Stimulated activated CD4-positive, alpha-beta T cell treated with anti-CD3 and anti-CD28 coated beads, TNF-alpha, amount 100 ng/mL, for 48 hours (primary cell): ENCODE measurements around the gene MYL11.
A peak's percentile ranks its signal among the peaks of the same experiment; 100 is the strongest.

Experiments
- DNase-seq, 3 donors: peaks; one replicate each; pipeline ENCODE4 v3.0.0-alpha.2; 2020; ENCODE audit warnings: low read depth in 3 of 3

MYL11 gene

DNA sequence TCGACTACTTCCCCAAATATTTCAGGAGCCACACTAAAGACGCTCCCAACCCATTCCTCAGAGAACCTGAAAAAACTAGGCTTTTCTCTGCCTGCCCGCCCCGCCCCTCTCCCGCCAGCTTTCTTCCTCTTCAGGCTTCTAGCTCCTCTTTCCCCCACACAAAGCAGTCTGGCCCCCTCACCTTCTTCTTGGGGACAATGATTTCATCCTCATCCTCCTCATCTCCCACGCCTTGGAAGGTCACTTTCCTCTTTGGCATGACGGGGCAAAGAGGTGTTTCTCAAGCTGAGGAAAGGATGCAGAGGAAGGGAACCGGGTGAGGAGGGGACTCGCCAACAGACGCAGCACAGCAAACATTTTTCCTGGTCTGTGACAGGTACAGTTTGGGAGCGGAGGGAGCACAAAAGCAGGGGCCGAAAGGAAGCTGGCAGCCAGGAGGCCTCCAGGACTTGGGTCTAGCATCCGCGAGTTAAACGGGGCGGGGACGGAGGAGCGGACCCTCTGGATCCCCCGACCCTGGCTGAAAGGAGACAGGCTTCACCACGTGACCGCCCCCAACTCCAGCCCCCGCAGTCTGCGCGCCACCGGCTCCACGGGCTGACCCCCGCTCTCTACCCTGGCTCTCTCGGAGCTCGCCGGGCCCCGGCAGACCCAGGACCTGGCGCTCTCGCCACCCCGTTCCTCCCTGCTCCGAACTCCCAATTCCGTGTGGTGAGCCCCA, 20.0 kb upstream of the MYL11 start:
- DNase-seq, result no peak

DNA sequence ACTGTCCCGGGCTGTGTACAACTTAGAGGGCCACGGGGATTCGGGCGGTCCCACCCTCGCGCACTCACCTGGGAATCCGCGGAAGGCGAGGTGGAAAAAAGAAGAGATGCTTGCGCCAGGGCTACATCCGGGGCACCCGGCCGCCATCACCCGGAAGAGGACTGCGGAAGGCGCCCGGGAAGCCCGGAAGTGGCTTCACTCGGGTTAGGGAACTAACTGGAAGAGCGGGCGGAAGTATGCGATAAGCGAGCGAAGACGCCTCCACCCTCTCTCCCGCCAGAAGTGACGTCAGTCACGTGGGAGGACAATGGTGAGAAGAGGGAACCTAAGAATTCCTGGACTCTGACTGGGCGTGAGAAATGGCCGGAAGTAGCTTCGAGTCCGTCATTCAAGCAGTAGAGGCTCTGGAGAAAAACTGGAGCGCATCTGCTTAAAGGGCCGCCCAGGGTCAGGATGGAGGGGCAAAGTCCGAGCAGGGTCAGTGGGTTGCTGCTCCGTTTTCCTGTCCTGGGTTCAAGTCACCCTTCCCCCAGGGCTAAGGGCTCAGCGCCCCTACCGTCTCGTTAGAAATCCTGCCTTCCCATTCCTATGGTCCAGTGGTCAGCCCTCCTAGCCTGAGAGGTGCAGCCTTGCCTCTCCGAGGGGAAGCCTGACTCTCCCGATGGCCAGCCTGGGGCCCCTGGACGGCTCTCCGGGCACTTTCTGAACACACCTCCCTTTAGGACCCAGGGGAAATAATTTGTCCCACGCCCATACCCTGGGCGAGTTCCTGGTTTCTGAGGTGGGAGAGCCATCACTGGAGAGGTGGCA, 19.3 kb upstream of the MYL11 start, which contains the start of gene CD2BP2:
CD2BP2 (minus strand) TSS at position 165 of the 810 bp plus-strand sequence. CDS start 627 bp downstream, outside the sequence.
- DNase-seq, result peak; percentile 81 to 87 (median 85)

DNA sequence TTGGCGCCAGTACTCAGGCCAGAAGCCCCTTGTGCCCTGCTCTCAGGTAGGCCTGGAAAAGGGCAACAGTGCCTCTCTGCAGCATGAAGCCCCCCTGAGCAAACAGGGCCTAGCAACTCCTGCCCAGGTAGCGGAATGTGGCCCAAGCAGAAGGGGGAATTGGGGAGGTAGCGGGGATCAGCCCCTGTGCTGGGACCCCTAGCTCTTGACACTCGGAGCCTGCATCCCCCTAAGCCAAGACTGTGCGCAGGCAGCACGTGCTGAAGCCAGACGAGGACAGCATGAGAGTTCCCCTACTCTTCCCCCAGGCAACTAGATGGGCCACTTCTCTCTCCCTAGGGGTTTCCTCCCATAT, 18.7 kb upstream of the MYL11 start:
- no peak for DNase-seq

DNA sequence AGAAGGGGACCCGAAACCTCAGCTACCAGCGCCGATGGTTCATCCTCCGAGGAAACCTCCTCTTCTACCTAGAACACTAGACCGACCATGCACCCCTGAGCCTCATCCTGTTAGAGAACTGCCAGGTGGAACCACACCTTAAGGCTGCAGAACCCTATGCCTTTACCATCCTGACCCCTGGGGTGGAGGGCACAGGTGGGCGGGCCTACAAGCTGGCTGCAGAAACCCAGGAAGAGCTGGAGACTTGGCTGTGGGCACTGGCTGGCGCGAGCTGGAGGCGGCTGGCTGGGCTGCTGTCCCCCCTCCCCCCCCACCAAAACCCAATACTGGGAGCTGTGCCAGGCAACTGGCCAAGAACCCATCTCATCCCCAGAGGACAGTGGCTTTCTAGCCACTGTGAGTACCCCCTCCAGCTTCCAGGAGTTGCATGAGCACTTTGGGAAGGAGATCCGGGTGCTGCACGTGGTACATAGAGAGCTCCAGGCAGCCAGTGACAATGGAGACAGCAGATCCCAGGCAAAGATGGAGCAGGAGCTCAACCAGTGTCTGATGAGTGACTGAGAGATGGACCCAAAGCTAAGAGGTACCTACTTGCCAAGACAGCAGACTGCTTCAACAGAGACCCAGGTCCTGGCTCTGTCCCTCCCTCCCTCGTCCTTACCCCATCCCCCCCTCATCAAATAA, 18.1 kb upstream of the MYL11 start:
- DNase-seq, result no peak

DNA sequence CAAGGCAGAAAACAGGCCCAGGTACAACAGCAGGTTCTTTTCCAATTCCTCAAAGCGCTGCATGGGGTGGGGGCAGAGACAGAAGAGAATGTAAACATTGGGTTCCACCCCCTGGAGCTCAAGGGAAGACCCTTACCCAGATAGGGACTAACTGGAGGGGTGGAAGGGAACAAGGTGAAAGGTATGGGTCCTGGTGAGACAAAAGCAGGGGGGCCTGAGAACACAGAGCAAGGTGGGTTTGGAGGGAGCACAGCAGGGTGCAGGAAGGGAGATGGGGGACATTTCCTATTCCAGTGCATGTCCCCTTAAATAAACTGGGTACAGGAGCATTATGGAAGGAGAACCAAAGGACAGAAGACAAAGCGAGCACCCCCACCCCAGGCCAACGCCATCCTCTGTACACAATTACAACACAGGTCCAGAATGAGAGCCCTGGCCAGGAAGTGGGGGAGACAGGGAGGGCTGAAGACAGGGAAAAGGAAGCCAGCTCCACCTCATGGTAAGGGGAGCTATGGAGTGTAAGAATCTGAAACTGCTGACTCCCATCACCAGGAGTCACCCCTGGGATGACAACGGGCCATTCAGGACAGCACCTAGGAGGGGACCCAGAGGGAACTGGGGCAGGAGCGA, 17.4 kb upstream of the MYL11 start:
- DNase-seq, result no peak

DNA sequence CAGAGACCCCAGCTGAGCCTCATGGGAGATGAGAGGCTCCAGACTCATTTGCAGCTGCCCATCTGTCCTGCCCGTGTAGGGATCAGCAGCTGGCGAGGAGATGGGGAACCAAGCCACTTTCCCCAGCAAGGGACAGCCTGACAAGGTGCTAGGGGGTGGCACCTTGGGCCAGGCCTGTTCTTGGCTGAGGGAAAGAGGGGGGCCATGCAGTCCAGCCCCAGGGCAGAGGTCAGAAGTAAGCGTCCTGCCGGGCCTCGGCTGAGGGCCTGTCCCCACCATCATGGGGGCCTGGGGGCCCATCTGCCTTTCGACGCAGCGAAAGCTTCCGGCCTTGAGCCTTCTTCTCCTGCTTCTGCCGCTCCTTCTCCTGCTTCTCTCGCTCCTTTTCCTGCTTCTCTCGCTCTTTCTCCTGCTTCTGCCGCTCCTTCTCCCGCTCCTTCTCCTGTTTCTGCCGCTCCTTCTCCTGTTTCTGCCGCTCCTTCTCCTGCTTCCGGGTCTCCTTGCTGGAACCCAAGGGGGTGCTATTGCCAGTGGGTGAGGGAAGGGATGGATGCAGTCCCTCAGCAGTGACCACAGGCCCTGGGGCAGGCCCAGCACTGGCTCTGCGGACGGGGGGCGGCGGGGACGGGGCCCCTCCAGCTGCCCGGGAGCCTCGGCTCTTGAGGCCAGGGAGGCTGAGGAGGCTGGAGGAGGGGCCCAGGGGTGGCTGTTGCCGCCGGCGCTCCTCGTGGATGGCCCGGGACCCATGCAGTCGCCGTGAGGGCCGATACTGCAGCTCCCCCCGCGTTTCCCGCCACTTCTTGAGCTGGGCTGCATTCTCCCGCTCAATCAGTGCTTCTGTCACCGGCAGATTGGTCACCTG, 16.7 kb upstream of the MYL11 start:
- no peak for DNase-seq

DNA sequence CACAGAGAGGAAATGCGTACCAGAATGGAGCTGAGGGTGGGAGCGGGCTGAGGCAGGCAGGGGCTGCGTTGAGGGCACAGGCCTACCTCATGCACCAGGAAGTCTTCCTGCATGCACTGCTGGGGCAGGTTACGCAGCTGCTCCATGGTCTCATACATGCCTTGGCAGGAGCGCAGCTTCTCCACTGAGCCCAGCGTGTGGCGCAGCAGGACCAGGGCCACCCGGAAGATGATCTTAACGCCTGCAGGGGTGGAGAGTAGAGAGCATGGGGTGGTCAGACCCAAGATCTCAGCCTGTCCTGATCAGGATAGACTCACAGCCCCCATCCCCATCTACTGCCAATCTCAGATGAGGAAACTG, 16.0 kb upstream of the MYL11 start:
- no peak for DNase-seq

DNA sequence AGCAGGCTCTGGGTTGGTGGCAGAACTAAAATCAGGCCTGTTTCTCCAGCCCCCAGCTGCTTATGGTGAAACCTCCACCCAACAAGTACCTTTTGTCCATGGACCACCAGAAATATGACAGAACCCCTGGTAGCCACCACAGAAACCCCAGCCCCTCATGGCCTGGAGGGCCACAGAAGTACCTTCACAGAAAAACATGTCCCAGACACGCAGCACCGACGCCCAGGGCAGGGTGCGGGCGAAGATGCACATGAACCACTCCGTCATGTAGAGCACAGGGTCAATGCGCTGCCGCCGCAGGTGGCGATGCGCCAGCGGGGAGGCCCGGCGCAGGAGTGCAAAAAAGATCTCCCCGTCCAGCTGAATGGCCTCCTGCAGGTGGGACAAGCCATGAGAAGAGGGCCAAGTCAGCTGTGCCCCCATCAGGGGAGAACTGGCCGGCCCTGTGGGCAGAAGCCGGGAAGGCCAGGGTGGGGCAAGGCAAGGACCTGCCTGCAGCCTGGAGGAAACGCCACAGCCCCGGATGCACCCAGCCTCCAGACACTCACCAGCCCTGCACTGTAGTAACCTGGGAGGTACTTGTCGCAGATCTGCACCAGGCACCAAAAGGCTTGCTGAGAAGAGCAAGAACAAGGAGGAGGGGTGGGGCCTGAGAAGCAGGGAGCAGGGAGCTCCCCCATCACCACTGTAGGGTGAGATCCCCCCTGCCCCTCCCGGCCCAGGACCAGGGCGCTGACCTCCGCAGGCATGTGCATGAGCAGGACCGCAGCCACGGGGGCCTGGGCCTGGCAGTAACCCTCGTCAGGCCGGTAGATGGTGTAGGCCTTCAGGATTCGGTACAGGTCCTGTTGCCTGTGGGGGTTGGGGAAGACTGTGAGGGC, 15.4 kb upstream of the MYL11 start:
- DNase-seq, result no peak

DNA sequence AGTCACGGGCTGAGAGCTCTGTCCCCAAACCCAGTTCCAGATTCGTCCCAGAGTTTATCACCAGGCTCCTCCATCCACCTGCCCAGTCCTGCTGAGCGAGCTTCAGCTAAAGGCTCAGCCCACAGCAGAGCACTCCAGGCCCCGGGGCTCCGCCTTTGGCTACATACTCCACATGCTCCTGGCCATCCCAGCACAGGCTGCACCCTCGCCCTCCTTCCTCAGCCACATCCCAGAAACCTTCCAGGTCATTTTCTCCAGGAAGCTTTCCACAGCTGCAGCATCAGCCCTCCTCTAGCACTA, 14.8 kb upstream of the MYL11 start:
- no peak for DNase-seq

DNA sequence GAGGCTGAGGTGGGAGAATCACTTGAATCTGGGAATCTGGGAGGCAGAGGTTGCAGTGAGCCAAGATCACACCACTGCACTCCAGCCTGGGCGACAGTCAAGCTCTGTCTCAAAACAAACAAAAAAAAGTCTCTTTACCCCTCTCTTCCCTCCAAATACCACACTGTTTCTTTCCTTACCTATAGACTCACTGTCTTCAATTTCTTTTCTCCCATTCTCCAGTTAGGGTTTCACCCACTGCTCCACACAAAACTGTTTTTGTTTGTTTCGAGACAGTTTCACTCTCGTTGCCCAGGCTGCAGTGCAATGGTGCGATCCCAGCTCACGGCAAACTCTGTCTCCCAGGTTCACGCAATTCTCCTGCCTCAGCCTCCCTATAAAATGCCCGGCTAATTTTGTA, 13.4 kb upstream of the MYL11 start:
- DNase-seq, result no peak

DNA sequence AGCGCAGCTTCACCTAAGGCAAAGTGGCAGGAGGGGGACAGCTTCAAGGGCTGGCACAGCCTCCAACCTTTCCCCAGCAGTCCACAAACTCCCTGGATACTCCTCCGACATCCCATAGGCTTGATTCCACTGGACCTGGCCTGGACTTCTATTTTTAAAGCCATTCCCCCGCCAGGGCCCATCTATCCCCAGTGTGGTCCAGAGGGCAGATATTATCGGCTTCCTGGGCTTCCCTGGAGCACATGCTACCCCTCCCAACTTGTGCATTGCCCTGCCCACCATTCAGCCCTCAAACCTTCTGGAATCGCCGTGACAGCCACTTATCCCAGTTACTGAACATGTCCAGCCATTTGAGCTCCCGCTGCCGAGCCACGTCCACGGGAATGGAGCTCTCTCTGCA, 9.4 kb upstream of the MYL11 start:
- DNase-seq, result no peak

DNA sequence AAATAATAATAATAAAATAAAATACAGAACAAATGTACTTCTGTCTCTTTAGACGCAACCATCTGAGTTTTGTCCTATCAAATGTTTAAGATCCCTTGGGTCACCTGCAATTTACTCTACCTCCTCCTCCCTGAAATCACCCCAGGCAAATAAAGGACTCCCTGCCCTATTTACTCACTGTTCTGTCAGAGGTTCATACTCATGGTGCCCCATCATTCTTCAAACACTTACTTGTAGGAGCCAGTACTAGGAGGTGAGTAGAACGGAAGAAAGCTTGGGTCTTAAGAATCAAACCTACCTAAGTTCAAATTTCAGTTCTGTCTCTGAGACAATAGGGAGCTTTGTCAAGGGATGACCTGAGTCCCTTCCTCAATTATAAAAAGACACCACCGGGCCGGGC, 8.1 kb upstream of the MYL11 start:
- no peak for DNase-seq

DNA sequence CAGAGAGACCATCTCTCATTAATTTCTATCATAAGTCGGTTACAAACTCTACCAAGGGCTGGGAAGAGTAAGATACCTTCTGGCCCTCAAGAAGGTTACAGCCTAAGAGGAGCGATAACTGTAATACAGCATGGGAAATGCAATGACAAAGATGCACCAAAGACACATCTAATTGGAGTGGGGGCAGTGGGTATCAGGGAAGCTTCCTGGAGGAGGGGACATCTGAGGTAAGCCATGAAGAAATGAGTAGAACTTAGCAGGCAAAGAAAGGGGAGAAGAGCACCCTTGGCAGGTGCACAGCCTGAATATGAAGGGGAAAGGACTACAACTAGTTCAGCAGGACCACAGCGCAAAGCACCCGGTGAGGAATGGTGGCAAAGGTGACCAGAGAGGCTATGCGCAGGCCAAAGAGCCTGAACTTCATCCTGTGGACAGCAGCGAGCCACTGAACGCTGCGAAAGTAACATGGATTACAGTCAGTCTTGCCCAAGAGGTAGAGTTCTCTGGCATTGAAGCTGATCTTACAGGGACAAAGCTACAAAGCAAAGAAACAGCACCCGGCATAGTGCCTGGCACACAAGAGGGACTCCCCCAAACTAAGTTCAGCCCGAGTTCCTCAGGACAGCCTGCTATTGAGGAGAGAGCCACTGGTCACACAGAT, 7.1 kb upstream of the MYL11 start:
- DNase-seq, result no peak

DNA sequence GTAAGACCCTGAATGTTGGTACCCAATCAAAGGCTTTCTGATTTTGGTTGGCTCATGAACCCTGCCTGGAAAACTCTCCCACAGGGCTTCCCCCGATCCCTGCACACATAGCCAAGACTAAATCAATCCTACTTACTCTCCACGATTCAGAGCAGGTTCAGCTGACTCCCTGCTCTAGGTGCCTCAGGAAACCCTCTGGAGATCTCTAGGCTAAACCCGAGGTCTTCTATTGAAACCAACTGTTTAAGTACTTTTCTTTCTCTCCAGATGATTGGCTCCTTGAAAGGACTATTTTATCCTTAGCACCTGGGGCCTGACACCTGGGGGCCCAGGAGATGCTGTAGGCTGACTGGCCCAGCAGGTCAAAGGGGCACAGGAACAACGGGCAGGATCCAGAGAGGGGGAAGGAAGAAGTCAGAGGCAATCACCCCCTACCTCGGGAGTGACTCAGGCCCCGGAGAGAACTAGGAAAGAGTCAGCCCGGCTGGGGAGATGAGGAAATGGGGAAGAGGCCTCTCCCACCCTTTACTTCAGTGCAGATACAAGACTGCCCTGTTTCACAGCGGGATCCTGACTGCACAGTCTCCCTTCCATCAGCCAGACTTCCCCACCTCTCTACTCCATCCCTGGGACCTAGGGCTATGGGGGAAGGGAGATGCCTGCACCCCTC, 6.3 kb upstream of the MYL11 start:
- no peak for DNase-seq

DNA sequence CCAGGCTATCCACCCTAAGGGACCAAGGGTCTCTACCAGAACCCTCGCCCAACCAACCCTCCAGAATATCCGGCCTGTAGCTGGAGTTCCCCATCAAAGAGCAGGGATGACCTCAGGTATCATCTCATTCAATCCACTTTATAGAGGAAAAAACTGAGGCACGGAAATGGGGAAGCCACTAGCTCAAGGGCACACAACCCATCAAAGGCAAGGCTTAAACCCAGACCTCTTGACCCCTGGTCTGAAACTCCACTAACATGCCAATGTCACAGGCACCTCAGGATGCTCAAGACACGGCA, 5.9 kb upstream of the MYL11 start:
- DNase-seq, result no peak

DNA sequence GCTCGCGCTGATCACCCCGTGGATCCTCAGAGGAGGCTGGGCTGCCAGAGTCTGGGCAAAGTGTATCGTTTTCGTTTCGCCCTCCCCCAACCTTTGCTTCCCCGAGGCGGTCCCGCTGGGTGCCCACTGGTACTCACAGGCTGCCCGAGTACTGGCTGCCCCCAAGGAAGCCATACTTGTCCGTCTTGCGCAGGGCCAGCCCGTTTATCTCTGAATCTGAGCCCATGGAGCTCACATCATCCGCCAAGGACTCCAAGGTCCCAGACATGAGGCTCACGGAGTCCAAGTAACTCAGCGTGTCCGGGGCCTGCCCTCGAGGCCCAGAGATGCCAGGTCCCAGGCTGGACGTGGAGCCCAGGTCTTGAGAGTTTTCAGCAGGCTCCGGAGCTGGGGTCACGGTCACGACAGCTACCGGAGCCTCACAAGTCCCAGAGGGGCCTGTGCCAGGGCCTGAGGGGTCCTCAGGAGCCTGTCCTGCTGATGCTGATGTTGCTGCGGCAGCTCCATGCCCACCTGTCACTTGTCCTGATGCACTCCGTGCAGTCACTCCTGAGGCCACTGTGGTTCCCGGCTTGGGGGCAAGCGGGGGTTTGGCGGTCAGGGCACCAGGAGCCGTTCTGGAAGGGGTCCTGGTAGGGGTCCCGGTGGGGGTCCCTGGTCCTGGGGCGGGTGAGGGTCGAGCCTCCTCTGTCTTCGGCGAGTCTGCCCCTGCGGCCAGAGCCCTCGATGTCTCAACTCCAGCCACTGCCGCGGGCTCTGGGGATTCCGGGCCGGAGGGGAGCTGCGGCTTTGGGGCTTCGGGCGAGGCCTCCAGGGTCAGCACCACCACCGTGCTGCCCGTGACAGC, 5.3 kb upstream of the MYL11 start:
- DNase-seq, result no peak

DNA sequence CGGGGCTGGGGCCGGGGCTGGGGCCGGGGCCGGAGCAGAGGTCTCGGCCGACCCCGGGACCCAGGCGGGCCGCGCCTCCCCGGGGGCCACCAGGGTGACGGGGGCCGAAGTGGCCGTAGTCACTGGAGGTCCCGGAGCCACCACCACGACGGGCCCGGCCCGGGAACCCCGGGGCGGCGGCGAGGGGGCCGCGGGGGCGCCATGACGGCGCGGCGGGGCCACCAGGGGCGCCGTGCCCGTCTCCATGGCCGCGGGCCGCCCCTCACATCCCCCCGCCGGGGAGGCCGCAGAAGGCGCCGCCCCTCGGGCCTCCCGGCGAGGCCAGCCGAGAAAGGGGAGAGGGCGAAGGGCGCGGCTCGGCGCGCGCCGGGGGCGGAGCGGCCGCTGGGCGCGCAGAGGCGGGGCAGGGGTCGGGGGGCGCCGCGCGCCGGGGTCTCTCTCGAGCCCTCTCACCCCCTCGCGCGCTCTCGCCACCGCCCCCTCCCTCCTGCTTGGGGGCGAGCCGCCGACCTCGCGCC, 4.6 kb upstream of the MYL11 start:
- DNase-seq, result no peak

DNA sequence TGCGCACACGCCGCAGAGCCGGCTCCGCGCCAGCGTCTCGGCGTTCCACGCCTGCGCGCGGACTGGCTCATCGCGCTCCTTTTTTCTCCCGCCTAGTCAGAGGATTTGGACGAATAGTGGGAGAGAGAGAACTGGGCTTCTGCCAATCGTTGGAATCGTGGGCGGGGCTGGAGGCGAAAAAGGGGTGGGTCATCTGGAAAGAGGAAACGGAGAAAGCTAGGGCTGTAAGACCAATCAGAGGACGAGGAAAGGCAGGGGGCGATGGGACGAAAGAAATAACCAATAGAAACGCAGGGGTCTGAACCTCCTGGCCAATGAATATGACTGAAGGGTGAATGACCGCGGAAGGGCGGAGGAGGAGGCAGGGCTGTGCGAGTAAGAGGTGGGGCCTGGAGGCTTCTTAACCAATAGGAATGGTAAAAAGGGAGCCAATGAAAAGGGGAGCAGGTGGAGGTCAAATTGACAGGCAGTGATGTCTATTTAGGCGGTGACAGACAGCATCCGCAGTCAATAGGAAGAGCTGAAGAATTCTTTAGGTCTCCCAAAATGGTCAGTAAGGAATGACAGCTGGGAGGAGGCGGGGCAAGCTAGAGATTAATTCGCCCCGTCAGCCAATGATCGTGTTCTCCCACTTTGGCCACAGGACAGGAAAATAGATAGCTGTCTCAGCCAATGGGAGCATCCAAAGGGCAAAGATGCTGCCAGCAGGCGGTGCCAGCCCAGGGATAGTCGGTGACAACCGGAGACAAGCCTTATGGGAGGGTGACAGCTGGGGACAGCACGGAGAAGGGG, 4.0 kb upstream of the MYL11 start, which contains the start of gene TBC1D10B:
TBC1D10B (minus strand) TSS at position 39 of the 792 bp plus-strand sequence. CDS start 311 bp downstream, outside the sequence.
- DNase-seq, result peak; percentile 98 to 99 (median 99)
